PC-9 (cell line): ENCODE results near the gene AUTS2.

Experiments used
- CTCF ChIP-seq: fragments of 200-600 bp; sonication (generic); conservative IDR thresholded peaks from 2 replicates; pipeline ENCODE4 v1.6.1; 2017; ENCODE audit warnings: mixed run types, antibody characterized with exemption, mild to moderate bottlenecking, moderate library complexity
- EZH2 ChIP-seq: fragments of 200-600 bp; sonication (generic); IDR thresholded peaks from 2 replicates; pipeline ENCODE4 v1.8.0; 2017; ENCODE audit warnings: antibody characterized with exemption, low read depth

- TF ChIP-seq CTCF (no peak), EZH2 (no peak)
Measured at GRCh38 chr7:70706204-70706603, 1107.9 kb downstream of the AUTS2 start.
